Measurements from ENCODE around the gene TMSB15B. TPM values are rescaled to one million over a fixed set of nuclear protein-coding genes. Genes with fewer than 3 reads are reported as not detected.
"Not testable (repeated sequence)": the region's sequence is repeated elsewhere in the genome, so short reads cannot be mapped to it uniquely, and the experiment has no call there.

TMSB15B gene
- total RNA-seq (2021; ENCODE audit: unreplicated experiment) = 0.39 TPM
- 0.25 and 0.30 TPM in 2 replicates for polyA plus RNA-seq (2012)
- Bru-seq, nascent RNA = percentile 29 among the genes with signal in this experiment
- percentile 18 among the genes with signal in this experiment for BruChase-seq, experiment 1, labeled RNA remaining after a 6-hour chase
- BruChase-seq, experiment 2, labeled RNA remaining after a 2-hour chase = percentile 28 among the genes with signal in this experiment
- long read RNA-seq = 0 reads

DNA sequence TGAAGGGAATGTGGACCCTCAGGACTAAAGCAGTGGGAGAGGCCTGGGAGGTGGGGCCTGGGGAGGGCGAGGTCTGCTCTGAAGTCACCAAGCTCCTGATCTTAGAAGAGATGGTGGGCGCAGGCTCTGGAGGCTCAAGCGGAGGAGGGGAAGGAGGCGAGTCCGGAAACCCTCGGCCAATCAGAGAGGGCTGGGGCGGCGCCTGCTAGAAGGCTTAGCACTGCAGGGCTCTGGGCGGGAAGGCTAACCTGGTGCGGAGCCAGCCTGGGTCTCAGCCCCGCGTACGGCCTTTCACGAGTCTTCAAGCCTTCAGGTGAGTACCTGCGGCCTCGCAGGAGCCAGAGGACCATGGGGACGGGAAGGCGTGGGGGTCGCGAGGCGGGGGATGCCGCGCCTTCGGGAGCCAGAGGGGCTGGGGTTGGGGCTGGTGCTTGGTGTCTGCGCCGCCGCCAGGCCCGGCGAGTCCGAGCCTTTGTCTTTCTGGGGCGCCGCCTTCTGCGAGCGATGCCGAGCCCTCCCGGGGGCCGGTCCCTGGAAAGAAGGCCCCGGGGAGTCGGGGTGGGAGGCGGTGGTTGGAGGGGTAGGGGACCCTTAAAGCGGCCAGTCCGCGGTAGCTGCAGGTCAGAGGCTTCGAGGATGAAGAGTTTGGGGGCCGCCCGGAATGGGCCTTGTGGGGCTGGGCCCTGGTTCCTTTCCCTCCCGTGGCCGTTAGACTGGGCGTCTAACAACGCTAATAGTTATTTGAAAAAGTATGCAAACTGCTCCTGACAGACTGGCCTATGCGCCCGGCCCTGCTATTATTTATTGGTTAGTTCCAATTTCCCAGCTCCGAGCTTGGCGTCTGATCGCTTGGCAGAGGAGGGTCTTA is at the start of gene TMSB15B:
TSS of gene TMSB15B (plus strand) at position 217 of the 868 bp plus-strand sequence.
- BruUV-seq (replicated peaks); H3K36me3 ChIP-seq (ENCODE audit: control insufficient read depth in 1 of 2, insufficient read depth in 2 of 2, low read length in 2 of 2); H3K4me3 ChIP-seq (replicated peaks in 1 of 2; ENCODE audit: low read depth in 1 of 2, low read length in 2 of 2); RAD21 ChIA-PET (ENCODE audit: low non-redundant PET in 1 of 2, low total read pairs in 2 of 2, uncharacterized antibody in 2 of 2, unreplicated experiment in 2 of 2); POLR2A ChIA-PET; DNase-seq (ENCODE audit: low read depth, low spot score); H3K27me3 ChIP-seq (ENCODE audit: insufficient read depth, low read length); H3K9ac ChIP-seq (ENCODE audit: low read length); ATAC-seq; CTCF ChIA-PET; H2AFZ ChIP-seq (ENCODE audit: low read depth, low read length, poor library complexity, severe bottlenecking); H4K20me1 ChIP-seq (ENCODE audit: insufficient read depth); H3K9me2 ChIP-seq (ENCODE audit: insufficient read depth); H3K4me2 ChIP-seq (ENCODE audit: low read length); H3K27ac ChIP-seq (ENCODE audit: low read depth, low read length); H3K9me3 ChIP-seq (ENCODE audit: control insufficient read depth in 1 of 2, insufficient read depth in 1 of 2, low read depth in 1 of 2, low read length in 2 of 2); intact Hi-C loops (cut with micrococcal nuclease); H3K79me2 ChIP-seq (ENCODE audit: insufficient read depth, low read length); H3K4me1 ChIP-seq (ENCODE audit: control insufficient read depth in 1 of 2, insufficient read depth in 2 of 2, low read length in 2 of 2): not testable (repeated sequence)

DNA sequence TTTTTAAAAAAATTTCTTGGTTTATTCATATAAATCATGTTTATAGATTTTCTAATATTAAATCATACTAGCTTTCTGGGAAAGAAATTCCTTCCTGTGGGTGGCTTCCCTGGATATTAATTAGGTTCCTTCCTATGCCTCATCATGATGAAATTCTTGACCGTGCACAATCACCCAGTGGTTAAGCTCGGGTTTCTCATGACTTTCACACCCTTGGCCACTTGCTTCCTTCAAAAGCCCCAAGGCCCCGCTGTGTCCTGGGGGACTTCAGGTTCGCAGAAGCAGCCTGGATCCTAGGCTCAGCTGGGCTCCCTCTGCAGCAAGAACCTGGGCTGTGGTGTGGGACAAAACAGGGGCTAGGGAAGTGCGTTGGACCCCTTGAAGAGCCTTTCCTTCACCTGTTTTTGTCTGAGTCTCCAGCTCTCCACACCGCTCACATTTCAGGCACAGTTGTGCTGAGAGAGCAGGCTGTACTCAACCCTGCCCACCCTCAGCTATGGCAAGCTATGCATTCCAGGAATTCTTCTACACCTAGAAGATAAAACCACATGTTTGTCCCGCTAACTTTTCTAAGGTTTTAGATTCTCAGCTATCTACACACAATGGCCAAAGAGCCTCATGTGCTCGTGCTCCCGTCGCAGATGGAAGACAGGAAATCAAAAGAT is 48.9 kb upstream of the TMSB15B start:
- H2AFZ ChIP-seq (ENCODE audit: low read depth, low read length, poor library complexity, severe bottlenecking) = no peak overlapping the region
- H3K9ac ChIP-seq (ENCODE audit: low read length) = no peak overlapping the region
- ChIA-PET CTCF (no interaction called here), POLR2A (no interaction called here), RAD21 (ENCODE audit: low non-redundant PET in 1 of 2, low total read pairs in 2 of 2, uncharacterized antibody in 2 of 2, unreplicated experiment in 2 of 2) (no interaction called here)
- ATAC-seq = no peak
- H3K9me3 ChIP-seq (ENCODE audit: control insufficient read depth in 1 of 2, insufficient read depth in 1 of 2, low read depth in 1 of 2, low read length in 2 of 2) = no peaks in the 10 kb centered on the region
- H3K4me3 ChIP-seq (replicated peaks in 1 of 2; ENCODE audit: low read depth in 1 of 2, low read length in 2 of 2) = no peak overlapping the region
- no peaks in the 10 kb centered on the region for H4K20me1 ChIP-seq (ENCODE audit: insufficient read depth)
- H3K9me2 ChIP-seq (ENCODE audit: insufficient read depth) = no peaks in the 10 kb centered on the region
- no peaks in the 10 kb centered on the region for H3K36me3 ChIP-seq (ENCODE audit: control insufficient read depth in 1 of 2, insufficient read depth in 2 of 2, low read length in 2 of 2)
- H3K27ac ChIP-seq (ENCODE audit: low read depth, low read length) = no peak overlapping the region
- H3K79me2 ChIP-seq (ENCODE audit: insufficient read depth, low read length) = no peaks in the 10 kb centered on the region
- H3K4me2 ChIP-seq (ENCODE audit: low read length) = no peak overlapping the region
- no TSS peak for BruUV-seq (replicated peaks)
- TF ChIP-seq ELF1 (IDR thresholded peaks at IDR 0.05; ENCODE audit: borderline replicate concordance, low read depth) (no peak), SIN3A (IDR thresholded peaks at IDR 0.05; ENCODE audit: low read depth) (no peak), SRF (IDR thresholded peaks at IDR 0.05; ENCODE audit: low read depth) (no peak), YY1 (IDR thresholded peaks at IDR 0.05; ENCODE audit: extremely low read depth, insufficient replicate concordance, low read depth, low read length) (no peak), FOSL1 (IDR thresholded peaks at IDR 0.05; ENCODE audit: low read depth) (no peak), SP1 (IDR thresholded peaks at IDR 0.05; ENCODE audit: low read depth) (no peak), CEBPB (IDR thresholded peaks at IDR 0.05; ENCODE audit: low read depth) (no peak), TCF7L2 (IDR thresholded peaks at IDR 0.05; ENCODE audit: borderline replicate concordance, extremely low read depth, insufficient read depth, insufficient read length) (no peak), RAD21 (IDR thresholded peaks at IDR 0.05; ENCODE audit: low read depth) (no peak), CBX3 (IDR thresholded peaks at IDR 0.05; ENCODE audit: low read depth) (no peak), JUND (IDR thresholded peaks at IDR 0.05) (no peak), EGR1 (IDR thresholded peaks at IDR 0.05; ENCODE audit: low read depth) (no peak)
- TF ChIP-seq, protein P1, sequence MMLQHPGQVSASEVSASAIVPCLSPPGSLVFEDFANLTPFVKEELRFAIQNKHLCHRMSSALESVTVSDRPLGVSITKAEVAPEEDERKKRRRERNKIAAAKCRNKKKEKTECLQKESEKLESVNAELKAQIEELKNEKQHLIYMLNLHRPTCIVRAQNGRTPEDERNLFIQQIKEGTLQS (IDR thresholded peaks at IDR 0.05) = no peak
- intact Hi-C loops (cut with micrococcal nuclease) = no loop called here
- H3K4me1 ChIP-seq (ENCODE audit: control insufficient read depth in 1 of 2, insufficient read depth in 2 of 2, low read length in 2 of 2) = no peaks in the 10 kb centered on the region; a peak in 1 of 4 replicates
- no peaks in the 10 kb centered on the region for H3K27me3 ChIP-seq (ENCODE audit: insufficient read depth, low read length)
- DNase-seq (ENCODE audit: low read depth, low spot score) = no peak

All from HCT116 (cell line).